GM19240 (cell line): ENCODE results near the gene TNFRSF14.

Source experiments
- DNase-seq: peaks from one replicate; pipeline ENCODE4 v3.0.0; 2011; ENCODE audit warnings: low spot score; ENCODE audit not compliant: insufficient read length

Gene TNFRSF14

DNA sequence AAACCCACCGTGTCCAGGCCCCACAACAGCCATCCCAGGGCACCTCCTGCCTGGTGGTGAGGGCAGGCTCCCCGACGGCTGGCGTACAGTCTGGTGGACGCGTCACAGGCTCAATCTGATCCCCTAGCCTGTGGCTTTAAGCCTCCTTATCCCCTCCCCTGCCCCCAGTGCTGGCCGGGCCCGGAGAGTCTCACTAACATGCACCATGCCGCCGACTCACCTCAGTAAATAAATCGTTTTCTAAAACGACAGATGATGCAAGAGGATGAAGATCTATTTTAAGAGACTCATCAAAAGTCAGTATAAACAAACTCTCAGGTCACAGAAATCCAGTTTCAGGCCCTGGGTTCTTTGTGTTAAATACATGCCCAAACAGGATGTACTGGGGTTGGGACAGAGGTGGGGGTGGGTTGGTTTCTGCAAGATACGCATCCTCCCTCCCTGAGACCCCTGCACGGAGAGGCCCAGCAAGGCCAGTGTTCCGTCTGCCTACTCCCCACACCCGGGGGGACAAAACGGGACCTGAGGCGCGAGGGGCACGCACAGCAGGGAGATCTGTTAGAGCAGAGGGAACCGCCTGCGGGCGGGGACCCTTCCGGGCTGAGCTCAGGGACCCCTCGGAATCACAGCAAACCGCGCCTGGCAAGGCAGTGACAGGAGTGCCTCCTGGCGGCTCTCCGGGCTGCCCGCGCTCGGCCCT is 32.8 kb upstream of the TNFRSF14 start:
- DNase-seq = no peak

- no peak for DNase-seq
These were observed 32.1 kb upstream of the TNFRSF14 start for GRCh38 chr1:2523891-2524609.

GRCh38 chr1:2525572-2525919 is 30.6 kb upstream of the TNFRSF14 start:
- DNase-seq = no peak

DNA sequence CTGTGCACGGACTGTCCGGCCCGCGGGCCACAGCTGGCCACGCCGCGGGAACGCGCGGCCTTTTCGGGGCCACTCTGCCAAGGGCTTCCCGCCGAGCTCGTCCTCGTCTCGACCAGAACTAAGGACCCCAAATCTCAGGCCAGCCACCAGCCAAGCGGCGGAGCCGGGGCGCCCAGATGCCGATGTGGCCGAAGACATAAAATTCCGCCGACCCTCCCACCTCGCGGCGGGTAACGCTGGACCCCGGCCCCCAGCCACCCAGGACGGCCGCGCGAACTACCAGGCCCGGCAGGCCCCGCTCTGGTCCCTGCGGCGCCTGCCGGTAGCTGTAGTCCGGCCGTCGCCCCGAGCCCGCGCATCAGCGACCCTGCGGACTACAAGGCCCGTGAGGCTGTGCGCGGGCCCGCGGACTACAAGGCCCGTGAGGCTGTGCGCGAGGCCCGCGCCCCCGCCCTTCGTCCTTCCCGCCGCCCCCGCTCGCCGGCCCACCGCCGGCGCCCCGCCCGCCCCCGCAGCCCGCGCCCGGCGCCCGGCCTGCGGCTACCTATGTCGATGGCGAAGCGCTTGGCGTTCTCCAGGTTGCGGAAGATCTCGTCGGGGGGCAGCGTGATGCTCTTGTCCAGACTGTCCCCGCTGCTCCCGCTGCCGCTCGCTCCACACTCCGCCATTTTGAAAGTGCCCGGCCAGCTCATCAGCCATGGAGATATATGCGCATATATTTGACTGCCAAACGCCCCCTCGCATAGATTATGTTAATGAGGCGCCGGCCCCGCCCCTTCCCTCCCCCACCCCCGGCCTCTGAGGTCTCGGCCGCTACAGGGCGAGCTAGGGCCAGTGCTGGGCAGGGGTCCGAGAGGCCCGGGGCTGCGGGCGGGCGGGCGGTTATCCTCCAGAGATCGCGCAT is 30.0 kb upstream of the TNFRSF14 start, which contains the start of gene PANK4:
PANK4 (minus strand) TSS at position 677 of the 904 bp plus-strand sequence; CDS start at position 668, 9 bp downstream.
- DNase-seq = peak; percentile 99

DNA sequence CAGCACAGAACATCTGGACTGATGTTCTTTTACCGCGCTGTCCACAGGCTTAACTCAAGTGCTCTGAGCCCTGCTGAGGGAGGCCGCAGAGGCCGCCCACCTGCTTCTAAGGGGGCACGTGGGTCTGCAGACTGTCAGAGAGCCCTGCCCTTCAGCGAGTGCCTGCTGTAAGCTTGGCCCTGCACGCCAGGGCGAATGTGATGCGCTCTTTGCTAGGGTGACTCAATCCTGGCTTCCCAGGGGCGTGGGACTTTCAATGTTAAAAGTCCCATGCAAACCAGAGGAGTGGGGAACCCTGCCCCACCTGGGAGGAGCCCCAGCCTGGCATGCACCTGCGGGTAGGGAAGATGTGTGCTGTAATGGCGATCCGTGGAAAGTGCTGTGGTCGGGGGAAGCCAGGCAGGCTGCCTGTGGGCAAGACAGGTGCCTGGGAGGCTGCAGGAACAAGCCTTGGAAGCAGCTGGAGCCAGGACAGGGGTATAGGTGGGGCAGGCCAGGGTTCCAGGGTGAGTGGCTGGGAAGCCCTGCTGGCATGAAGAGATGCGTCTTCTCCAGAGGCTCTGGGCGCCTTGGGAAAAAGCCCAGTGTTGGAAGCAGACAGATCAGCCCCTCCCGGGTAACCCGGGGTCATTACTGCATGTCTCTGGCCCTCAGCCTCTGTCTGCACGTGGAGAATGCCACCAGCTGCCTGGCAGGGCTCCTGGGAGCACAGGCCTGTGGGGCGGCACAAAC is 29.2 kb upstream of the TNFRSF14 start:
- DNase-seq = peak; percentile 82

DNA sequence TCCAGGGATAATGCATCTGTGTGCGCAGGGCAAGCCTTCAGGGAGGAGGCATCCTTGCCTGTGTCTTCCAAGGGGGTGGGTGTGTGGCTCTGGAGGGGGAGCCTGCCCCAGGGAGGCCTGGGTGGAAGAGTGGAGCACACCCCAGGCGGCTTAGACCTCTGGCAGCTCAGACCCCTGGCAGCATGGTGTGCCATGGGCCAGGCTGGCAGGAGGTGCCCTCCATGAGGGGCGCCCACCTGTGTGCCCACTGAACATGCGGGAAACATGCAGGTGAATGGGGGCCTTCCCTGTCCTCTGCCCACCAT is 28.7 kb upstream of the TNFRSF14 start:
- no peak for DNase-seq

- no peak for DNase-seq
These were observed 28.2 kb upstream of the TNFRSF14 start for GRCh38 chr1:2528016-2528415.

- DNase-seq = no peak
These were observed 27.6 kb upstream of the TNFRSF14 start for GRCh38 chr1:2528611-2528965.

- no peak for DNase-seq
These were observed 27.0 kb upstream of the TNFRSF14 start for GRCh38 chr1:2528966-2529783.

DNA sequence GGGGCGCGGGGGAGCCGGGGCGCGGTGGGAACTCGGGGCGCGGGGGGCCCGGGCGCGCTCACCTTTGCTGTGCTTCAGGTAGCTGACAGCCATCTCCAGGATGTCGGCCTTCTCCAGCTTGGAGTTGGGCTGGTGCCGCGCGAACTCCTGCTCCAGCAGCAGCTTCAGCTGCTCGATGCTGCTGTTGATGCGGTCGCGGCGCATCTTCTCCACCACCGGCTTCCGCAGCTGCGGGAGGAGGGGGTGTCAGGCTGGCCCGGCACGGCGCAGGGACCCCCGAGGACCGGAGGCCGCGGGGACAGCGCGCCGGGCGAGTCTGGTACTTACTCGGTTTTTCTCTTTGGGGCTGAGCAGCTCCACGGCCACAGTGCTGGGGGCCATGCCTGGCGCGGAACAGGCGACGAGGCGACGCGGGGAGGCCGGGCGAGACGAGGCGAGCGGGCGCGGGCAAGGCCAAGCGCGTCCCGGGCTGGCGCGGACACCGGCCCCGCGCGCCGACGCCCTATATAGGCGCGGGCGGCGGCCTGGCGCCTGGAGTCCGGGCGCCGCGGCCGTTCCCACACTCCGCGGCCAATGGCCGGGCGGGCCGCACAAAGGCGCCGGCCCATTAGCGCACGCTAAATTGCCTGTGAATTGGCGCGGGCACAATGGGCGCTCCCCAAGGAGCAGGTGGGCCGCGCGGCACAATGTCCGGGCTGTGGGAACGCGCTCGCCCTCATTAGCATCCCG is 26.2 kb upstream of the TNFRSF14 start, which contains the start of gene HES5:
HES5 (minus strand) TSS at position 480 of the 729 bp plus-strand sequence; CDS start at position 381, 99 bp downstream.
- no peak for DNase-seq

DNA sequence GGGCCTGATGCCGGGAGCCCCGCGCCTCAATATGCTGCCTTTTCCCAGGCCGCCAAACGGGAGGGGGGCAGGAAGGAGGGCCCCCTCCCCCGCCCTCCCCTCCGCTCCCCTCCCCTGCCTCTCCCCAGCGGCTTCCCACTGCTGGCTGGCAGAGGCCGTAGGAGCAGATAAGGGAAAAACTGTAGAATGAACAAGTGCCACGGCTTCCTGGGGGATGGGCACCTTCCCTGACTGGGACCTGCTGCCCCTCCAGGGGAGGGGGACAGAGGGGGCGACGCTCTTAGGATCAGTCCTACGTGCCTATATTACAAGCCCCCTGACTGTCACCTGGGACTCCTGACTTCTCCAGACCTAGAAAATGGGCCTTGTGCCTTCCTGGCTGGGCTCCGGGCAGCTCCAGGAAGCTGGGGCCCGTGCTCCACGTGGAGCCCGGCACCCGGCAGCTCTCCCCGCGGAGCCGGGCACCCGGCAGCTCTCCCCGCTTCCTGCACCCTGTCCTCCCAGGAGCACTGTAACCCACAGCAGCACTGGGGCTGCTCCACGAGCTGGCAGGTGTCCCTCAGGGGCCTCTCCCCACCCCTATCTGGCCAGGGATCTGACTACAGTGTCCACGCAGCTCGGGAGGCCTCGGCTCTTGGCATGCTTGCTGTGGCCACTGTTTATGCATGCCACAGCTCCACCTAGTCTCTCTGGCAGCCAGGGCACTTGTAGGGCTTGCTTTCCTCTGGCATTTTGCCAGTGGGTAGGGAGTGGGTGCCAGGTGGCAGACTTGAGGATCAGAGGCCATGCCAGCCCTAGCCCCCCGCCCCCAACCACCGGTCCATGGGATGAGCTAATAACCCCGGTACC is 25.4 kb upstream of the TNFRSF14 start:
- DNase-seq = no peak

DNA sequence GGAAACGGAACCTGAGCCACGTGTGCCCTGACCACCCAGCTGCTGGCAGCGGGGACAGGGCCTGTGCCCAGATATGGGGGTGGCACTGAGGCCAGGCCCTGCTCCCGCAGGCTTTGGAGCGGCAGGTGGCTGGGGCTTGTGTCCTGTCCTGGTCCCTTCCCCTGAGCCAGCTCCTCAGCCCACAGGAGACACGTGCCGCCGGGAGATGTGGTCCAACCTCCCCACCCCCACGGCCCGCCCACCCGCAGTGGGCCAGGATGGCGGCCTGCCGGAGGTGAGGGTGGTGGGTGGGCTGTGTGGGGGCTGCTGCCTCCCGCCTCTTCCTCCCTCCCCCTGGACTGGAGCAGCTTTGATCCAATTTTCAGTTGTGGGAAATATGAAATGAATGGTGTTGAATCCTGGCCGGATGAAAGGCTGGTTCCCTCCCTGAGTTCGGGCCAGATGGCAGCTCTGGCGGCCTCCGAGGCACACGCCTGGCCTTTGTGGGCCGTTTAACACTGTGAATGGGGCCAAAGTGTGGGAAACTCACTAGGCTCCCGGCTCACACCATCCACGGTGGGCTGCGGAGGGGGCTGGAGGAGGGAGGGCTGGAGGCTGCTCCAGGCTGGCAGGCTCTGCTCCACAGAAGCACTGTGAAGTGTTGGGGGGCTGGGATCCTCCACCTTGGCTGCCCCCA is 23.5 kb upstream of the TNFRSF14 start:
- no peak for DNase-seq

DNA sequence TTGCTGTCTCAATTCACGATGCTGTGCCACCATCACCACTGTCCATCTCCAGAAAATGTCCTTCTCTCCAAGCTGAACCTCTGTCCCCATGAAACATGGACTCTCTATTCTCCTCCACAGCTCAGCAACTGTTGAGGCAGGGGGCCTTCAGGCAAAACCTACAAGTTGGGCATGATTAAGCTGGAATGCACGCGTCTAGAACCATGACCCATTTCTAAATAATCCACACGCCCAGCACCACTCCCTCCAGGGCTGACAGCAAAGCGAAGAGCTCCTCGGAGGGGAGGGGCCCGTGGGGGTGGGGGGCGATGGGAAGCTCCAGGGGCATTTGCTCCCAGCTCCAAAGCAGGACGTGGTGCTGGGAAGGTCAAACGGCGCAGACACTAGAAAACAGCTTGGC is 22.8 kb upstream of the TNFRSF14 start:
- no peak for DNase-seq

- DNase-seq = no peak
These were observed 21.9 kb upstream of the TNFRSF14 start for GRCh38 chr1:2534315-2534686.

GRCh38 chr1:2534687-2535441 is 21.3 kb upstream of the TNFRSF14 start:
- no peak for DNase-seq

GRCh38 chr1:2535455-2535854 is 20.7 kb upstream of the TNFRSF14 start:
- DNase-seq = no peak

GRCh38 chr1:2535981-2536380 is 20.2 kb upstream of the TNFRSF14 start:
- DNase-seq = no peak

DNA sequence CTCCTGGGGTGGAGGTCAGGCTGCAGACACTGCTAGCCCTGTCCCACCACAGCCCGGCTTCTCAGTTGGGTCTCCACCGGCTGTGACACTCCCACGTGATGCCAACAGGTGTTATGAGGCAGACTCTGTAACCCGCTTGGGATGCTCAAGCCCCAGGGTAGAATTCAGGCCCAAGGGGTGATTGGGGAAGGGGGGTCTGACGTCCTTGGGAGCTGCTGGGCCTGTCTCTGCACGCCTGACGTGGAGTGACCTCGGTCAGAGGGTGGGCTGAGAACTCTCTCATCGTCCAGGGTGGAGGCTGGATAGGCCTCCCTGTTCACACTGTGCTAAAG is 18.4 kb upstream of the TNFRSF14 start:
- DNase-seq = no peak
